GM10266 (cell line): ENCODE data around the gene ERN1.
A peak's percentile ranks its signal among the peaks of the same experiment; 100 is the strongest.

ENCODE experiments used
- DNase-seq: peaks from one replicate; pipeline ENCODE4 v3.0.0; 2012; ENCODE audit errors: extremely low spot score
- TF ChIP-seq, protein P1 (sequence below): IDR thresholded peaks from 2 replicates; pipeline ENCODE4 v1.5.1; 2012; ENCODE audit warnings: mild to moderate bottlenecking, low read depth; ENCODE audit not compliant: control insufficient read depth, insufficient read depth; ENCODE audit errors: missing control alignments

ERN1 gene

DNA sequence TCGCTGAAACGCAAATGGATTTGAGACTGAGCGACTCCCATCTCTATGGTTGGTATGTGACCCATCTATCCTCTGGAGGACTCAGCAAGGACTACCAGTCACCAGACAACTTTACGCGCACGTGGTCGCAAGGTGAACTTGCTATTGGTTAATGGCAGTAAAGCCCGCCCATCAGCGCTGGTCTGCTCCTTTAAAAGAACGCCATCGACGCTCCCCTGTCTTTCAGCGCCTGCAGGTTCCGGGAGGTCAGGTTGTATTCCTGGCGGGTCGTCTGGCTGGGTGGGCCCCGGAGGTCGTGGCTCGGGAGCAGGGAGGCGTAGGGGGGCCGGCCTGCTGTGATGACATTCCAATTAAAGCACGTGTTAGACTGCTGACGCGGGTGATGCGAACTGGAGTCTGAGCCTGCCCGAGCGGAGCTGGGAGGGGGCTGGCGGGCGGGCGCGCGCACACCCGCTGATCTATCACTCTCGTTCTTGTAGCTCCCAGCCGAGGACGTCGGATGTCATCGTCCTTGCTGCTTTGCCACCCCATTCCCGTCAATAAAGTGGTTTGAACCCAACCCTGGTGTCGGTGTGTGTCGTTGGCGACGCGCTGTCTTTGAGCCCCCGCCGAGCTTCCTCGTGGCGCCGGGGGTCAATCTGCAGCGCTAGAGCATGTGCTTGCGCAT, 15.9 kb upstream of the ERN1 start:
- DNase-seq: peak; percentile 93

DNA sequence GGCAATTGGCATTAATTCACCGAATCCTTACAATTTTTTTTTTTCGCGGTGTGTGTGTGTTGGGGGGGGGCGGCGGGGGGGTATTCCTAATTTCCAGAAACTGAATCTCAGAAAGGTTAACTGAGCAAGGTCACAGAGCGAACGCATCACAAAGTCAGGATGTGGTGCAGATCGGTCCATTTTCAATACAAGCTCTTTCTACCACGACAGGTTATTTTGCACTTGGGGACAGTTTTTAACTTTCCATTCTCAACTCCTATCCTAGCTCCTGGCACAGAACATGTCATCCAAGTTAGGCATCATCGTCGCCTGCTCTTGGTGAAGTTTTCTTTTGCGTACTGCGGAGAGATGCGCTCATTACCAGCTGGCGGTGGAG, 15.4 kb upstream of the ERN1 start:
- no peak for DNase-seq
- TF ChIP-seq, protein P1, sequence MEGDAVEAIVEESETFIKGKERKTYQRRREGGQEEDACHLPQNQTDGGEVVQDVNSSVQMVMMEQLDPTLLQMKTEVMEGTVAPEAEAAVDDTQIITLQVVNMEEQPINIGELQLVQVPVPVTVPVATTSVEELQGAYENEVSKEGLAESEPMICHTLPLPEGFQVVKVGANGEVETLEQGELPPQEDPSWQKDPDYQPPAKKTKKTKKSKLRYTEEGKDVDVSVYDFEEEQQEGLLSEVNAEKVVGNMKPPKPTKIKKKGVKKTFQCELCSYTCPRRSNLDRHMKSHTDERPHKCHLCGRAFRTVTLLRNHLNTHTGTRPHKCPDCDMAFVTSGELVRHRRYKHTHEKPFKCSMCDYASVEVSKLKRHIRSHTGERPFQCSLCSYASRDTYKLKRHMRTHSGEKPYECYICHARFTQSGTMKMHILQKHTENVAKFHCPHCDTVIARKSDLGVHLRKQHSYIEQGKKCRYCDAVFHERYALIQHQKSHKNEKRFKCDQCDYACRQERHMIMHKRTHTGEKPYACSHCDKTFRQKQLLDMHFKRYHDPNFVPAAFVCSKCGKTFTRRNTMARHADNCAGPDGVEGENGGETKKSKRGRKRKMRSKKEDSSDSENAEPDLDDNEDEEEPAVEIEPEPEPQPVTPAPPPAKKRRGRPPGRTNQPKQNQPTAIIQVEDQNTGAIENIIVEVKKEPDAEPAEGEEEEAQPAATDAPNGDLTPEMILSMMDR: no peak

More for the DNA sequence above, 15.9 kb upstream of the ERN1 start:
- TF ChIP-seq, protein P1: no peak

DNA sequence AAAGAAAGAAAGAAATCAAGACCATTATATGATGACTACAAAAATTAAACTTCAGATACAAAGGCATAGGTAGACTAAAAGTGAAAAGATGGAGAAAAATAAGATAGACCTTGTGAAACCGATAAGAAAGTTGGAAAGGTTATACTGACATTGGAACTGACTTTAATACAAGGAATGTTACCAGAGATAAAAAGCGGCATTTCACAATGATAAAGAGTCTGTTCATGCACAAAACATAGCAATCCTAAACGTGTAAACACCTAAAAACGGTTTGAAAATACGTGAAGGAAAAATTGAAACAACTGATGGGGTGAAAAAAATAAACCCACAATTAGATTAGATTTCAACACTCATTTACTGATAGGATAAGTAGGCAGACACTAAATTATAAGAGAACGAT, 9.6 kb upstream of the ERN1 start:
- no peak for DNase-seq
- TF ChIP-seq, protein P1: no peak

DNA sequence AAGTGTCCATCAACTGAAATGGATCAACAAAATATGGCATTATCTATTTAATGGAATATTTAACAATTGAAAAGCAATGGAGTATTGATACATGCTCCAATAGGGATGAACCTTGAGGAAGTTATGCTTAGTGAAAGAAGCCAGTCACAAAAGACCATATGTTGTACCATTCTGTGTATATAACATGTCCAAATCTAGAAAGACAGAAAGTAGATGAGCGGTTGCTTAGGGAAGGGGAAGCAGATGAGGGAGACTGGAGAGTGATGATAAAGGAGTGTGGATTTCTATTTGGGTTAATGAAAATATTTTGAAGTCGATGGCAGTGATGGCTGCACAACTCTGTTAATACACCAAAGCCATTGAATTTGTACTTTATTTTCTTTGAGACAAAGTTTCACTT, 8.5 kb upstream of the ERN1 start:
- TF ChIP-seq, protein P1: no peak
- DNase-seq: no peak

DNA sequence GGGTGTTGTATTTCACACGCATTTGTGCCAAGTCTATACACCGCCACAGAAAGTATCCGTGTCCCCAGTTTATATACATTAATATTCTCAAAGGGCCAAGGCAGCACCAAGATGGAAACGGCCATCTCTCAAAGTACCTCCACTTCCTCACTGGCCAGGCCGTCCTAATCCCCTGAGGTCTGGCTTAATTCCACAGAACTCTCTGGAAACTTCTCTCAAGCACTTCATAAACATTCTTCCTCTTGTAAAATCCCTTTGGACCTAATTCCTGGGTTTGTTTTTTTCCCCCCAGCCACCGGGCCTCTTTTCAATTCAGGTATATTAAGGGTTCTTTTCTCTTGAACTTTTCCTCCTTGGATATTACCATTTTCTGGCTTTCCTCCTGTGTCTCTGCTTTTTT, 5.1 kb upstream of the ERN1 start:
- no peak for DNase-seq
- TF ChIP-seq, protein P1: no peak

DNA sequence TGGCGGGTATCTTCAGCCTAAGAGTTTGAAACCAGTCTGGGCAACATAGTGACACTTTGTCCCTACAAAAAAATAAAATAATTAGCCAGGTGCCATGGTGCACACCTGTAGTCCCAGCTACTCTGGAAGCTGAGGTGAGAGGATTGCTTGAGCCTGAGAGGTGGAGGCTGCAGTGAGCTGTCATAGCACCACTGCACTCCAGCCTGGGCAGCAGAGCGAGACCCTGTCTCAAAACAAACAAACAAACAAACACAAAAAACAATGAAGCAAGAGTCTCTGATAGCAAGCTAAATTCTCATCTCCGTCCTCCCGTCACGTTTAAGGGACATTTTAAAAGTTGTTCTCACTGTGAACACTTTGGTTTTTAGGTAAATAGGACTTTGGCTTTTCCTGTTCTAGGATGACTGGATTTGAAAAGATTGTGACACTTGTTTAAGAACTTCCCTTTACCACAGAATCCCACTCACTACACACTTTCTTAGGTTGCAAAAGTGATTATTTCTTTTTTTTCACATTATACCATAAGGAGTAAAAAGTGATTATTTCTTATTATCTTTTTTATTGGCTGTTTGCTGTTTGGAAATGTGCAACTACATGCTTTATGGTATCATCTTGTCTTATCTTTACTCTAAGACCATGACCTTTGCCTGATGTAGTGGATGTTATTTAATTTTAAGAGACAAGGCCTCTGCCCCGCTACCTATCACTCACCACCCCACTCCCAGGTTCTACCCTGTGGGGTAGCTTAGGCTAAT, 4.4 kb upstream of the ERN1 start:
- no peak for DNase-seq
- TF ChIP-seq, protein P1: no peak
